Glutamatergic neuron (in vitro differentiated cells): Measurements from ENCODE around the gene SFMBT2. TPM values are rescaled to one million over a fixed set of nuclear protein-coding genes. Genes with fewer than 3 reads are reported as not detected.
"Not testable (repeated sequence)": the region's sequence is repeated elsewhere in the genome, so short reads cannot be mapped to it uniquely, and the experiment has no call there.

Experiments used
- DNase-seq: peaks from one replicate; pipeline ENCODE4 v3.0.0; 2022
- H3K27ac Mint-ChIP-seq: one replicate; pipeline ENCODE4 v1.8.0; 2020; ENCODE audit warnings: mild to moderate bottlenecking, mixed read lengths, inconsistent platforms; ENCODE audit not compliant: unreplicated experiment
- H3K27me3 Mint-ChIP-seq: one replicate; pipeline ENCODE4 v1.8.0; 2020; ENCODE audit warnings: mild to moderate bottlenecking, moderate library complexity, mixed read lengths, inconsistent platforms; ENCODE audit not compliant: unreplicated experiment
- H3K36me3 Mint-ChIP-seq: one replicate; pipeline ENCODE4 v1.8.0; 2020; ENCODE audit warnings: mild to moderate bottlenecking, mixed read lengths, inconsistent platforms; ENCODE audit not compliant: unreplicated experiment
- H3K4me1 Mint-ChIP-seq: one replicate; pipeline ENCODE4 v1.8.0; 2020; ENCODE audit warnings: mild to moderate bottlenecking, low read depth, mixed read lengths, inconsistent platforms; ENCODE audit not compliant: unreplicated experiment
- H3K4me3 Mint-ChIP-seq: one replicate; pipeline ENCODE4 v1.8.0; 2020; ENCODE audit warnings: mild to moderate bottlenecking, mixed read lengths, inconsistent platforms; ENCODE audit not compliant: unreplicated experiment
- H3K9me3 Mint-ChIP-seq: one replicate; pipeline ENCODE4 v1.8.0; 2020; ENCODE audit warnings: mild to moderate bottlenecking, moderate library complexity, mixed read lengths, inconsistent platforms; ENCODE audit not compliant: unreplicated experiment
- CTCF ChIP-seq: fragments of 200-600 bp; sonication (generic); IDR thresholded peaks from one replicate; pipeline ENCODE4 v1.5.0; 2021; ENCODE audit not compliant: partially characterized antibody, unreplicated experiment
- total RNA-seq: library from RNA; stranded (reverse); fragmentation: NEBNext Ultra II Directional; extraction: Animal tissue kit (Norgen Biotek cat#: 25700); gene quantifications from one replicate; pipeline ENCODE4 v1.2.1, GENCODE V29; 2021; ENCODE audit not compliant: unreplicated experiment

The SFMBT2 gene
- total RNA-seq, 1 donor from 2014 or later, result 9.1 TPM

GRCh38 chr10:7315906-7316305, 94.9 kb downstream of the SFMBT2 start:
- Mint-ChIP-seq H3K4me3 (no peak overlapping the region), H3K36me3 (peaks cover 4% of the 10 kb centered on the region), H3K27me3 (peaks cover 2% of the 10 kb centered on the region), H3K4me1 (peaks cover 12% of the 10 kb centered on the region), H3K27ac (no peak overlapping the region), H3K9me3 (peaks cover 3% of the 10 kb centered on the region)
- TF ChIP-seq CTCF, result no peak
- no peak for DNase-seq

- Mint-ChIP-seq H3K4me3 (no peak overlapping the region), H3K9me3 (peaks cover 2% of the 10 kb centered on the region), H3K27ac (no peak overlapping the region), H3K36me3 (no peaks in the 10 kb centered on the region), H3K4me1 (peaks cover 12% of the 10 kb centered on the region), H3K27me3 (peaks cover 2% of the 10 kb centered on the region)
- no peak for DNase-seq
- TF ChIP-seq CTCF, result no peak
Measured at GRCh38 chr10:7314170-7314569, 96.7 kb downstream of the SFMBT2 start.

GRCh38 chr10:7312488-7312857, 98.4 kb downstream of the SFMBT2 start:
- Mint-ChIP-seq H3K4me1 (peaks cover 12% of the 10 kb centered on the region), H3K27ac (no peak overlapping the region), H3K27me3 (peaks cover 2% of the 10 kb centered on the region), H3K36me3 (no peaks in the 10 kb centered on the region), H3K4me3 (no peak overlapping the region), H3K9me3 (peaks cover 2% of the 10 kb centered on the region)
- DNase-seq, result no peak
- no peak for TF ChIP-seq CTCF

- H3K27me3 Mint-ChIP-seq, H3K9me3 Mint-ChIP-seq, H3K4me3 Mint-ChIP-seq, DNase-seq, H3K27ac Mint-ChIP-seq, H3K36me3 Mint-ChIP-seq: not testable (repeated sequence)
- peaks cover 12% of the 10 kb centered on the region for H3K4me1 Mint-ChIP-seq
Measured at GRCh38 chr10:7311850-7312487, 98.9 kb downstream of the SFMBT2 start.

GRCh38 chr10:7311218-7311849, 99.5 kb downstream of the SFMBT2 start:
- Mint-ChIP-seq H3K36me3 (no peaks in the 10 kb centered on the region), H3K4me1 (peaks cover 12% of the 10 kb centered on the region), H3K4me3 (no peak overlapping the region), H3K27ac (no peak overlapping the region), H3K27me3 (peaks cover 2% of the 10 kb centered on the region), H3K9me3 (peaks cover 2% of the 10 kb centered on the region)
- no peak for TF ChIP-seq CTCF
- DNase-seq, result no peak
